Skin of body (tissue), 2 donors: Measurements from ENCODE around the gene VPS13C. TPM values are rescaled to one million over a fixed set of nuclear protein-coding genes. Genes with fewer than 3 reads are reported as not detected.
"Not testable (repeated sequence)": the region's sequence is repeated elsewhere in the genome, so short reads cannot be mapped to it uniquely, and the experiment has no call there.

Experiments used
- DNase-seq: peaks from one replicate; lab custom pipeline; 2025; lab: John Stamatoyannopoulos, UW
- total RNA-seq: library from RNA; depleted of rRNA; stranded (reverse); fragments of >200 nt; gene quantifications from one replicate; pipeline ENCODE4 v1.2.3, GENCODE V29; 2014

VPS13C gene
- total RNA-seq, 1 donor from 2014 or later: 81.8 TPM

- DNase-seq: no peak
These were observed 14.0 kb downstream of the VPS13C start for GRCh38 chr15:62046078-62046743.

GRCh38 chr15:62035256-62035924 lies 24.9 kb downstream of the VPS13C start:
- no peak for DNase-seq

GRCh38 chr15:62027916-62028315 lies 32.3 kb downstream of the VPS13C start:
- no peak for DNase-seq

GRCh38 chr15:62027263-62027565 lies 33.0 kb downstream of the VPS13C start:
- no peak for DNase-seq

- no peak for DNase-seq
These were observed 33.6 kb downstream of the VPS13C start for GRCh38 chr15:62026487-62027262.

- DNase-seq: no peak
These were observed 38.2 kb downstream of the VPS13C start for GRCh38 chr15:62021991-62022600.

- no peak for DNase-seq
These were observed 39.6 kb downstream of the VPS13C start for GRCh38 chr15:62020576-62021160.

GRCh38 chr15:62005354-62005753 lies 54.9 kb downstream of the VPS13C start:
- DNase-seq: not testable (repeated sequence)

GRCh38 chr15:61997786-61998185 lies 62.5 kb downstream of the VPS13C start:
- DNase-seq: no peak

GRCh38 chr15:61996056-61996635 lies 64.1 kb downstream of the VPS13C start:
- DNase-seq: no peak

- DNase-seq: no peak
These were observed 66.0 kb downstream of the VPS13C start for GRCh38 chr15:61994216-61994615.

GRCh38 chr15:61992518-61992917 lies 67.7 kb downstream of the VPS13C start:
- DNase-seq: no peak

- DNase-seq: no peak
These were observed 70.6 kb downstream of the VPS13C start for GRCh38 chr15:61989667-61990066.

- DNase-seq: no peak
These were observed 72.4 kb downstream of the VPS13C start for GRCh38 chr15:61987824-61988223.

GRCh38 chr15:61983081-61983480 lies 77.2 kb downstream of the VPS13C start:
- DNase-seq: no peak

GRCh38 chr15:61978225-61978624 lies 82.0 kb downstream of the VPS13C start:
- no peak for DNase-seq

- DNase-seq: no peak
These were observed 85.5 kb downstream of the VPS13C start for GRCh38 chr15:61974759-61975158.

GRCh38 chr15:61974118-61974517 lies 86.1 kb downstream of the VPS13C start:
- no peak for DNase-seq

GRCh38 chr15:61951949-61952348 lies 108.3 kb downstream of the VPS13C start:
- no peak for DNase-seq

- DNase-seq: no peak
These were observed 113.5 kb downstream of the VPS13C start for GRCh38 chr15:61946778-61947177.

- DNase-seq: no peak
These were observed 116.3 kb downstream of the VPS13C start for GRCh38 chr15:61943992-61944391.
